ENCODE results near the gene MAP3K19. TPM values are rescaled to one million over a fixed set of nuclear protein-coding genes. Genes with fewer than 3 reads are reported as not detected.
A peak's percentile ranks its signal among the peaks of the same experiment; 100 is the strongest.
"Not testable (repeated sequence)": the region's sequence is repeated elsewhere in the genome, so short reads cannot be mapped to it uniquely, and the experiment has no call there.

Gene MAP3K19
- total and polyA plus RNA-seq, 4 donors, result 6.2 to 16.0 (median 7.9) TPM

DNA sequence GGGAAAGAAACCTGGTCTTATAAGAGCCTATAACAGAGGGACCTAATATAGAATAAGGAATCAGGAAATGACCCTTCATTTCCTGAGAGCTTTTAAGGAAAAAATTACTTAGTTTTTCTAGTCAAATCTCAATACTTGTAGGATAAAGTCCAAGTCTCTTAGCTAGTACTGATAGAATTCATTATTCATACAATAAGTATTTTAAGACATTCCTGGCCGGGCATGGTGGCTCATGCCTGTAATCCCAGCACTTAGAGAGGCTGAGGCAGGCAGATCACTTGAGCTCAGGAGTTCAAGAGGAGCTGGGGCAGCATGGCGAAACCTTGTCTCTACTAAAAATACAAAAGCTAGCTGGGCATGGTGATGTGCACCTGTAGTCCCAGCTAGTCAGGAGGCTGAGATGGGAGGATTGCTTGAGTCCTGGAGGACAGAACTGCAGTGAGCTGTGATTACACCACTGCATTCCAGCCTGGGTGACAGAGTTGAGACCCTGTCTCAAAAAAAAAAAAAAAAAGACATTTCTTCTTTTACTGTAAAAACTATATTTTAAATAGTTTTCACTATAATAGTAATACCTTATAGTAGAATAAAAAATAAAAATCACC, 8.0 kb upstream of the MAP3K19 start:
- H3K9me3 ChIP-seq (ENCODE audit: control insufficient read depth, insufficient read depth, low read length), result no peaks in the 10 kb centered on the region
- no peak overlapping the region for H3K27ac ChIP-seq (ENCODE audit: low read depth, low read length)
- no peak for DNase-seq (ENCODE audit: low read depth in 4 of 6, low spot score in 6 of 6)
- no CpG with 5 or more reads among the region's 2 CpGs for WGBS (ENCODE audit: insufficient coverage)
- peaks cover 5% of the 10 kb centered on the region for H3K4me1 ChIP-seq (ENCODE audit: control insufficient read depth, insufficient read depth, low read length)
- no peak overlapping the region for H3K4me3 ChIP-seq (ENCODE audit: low read depth, low read length)
- peaks cover 4% of the 10 kb centered on the region for H3K36me3 ChIP-seq (ENCODE audit: control insufficient read depth, insufficient read depth, low read length)
- no peaks in the 10 kb centered on the region for H3K27me3 ChIP-seq (ENCODE audit: control insufficient read depth, insufficient read depth, low read length)

DNA sequence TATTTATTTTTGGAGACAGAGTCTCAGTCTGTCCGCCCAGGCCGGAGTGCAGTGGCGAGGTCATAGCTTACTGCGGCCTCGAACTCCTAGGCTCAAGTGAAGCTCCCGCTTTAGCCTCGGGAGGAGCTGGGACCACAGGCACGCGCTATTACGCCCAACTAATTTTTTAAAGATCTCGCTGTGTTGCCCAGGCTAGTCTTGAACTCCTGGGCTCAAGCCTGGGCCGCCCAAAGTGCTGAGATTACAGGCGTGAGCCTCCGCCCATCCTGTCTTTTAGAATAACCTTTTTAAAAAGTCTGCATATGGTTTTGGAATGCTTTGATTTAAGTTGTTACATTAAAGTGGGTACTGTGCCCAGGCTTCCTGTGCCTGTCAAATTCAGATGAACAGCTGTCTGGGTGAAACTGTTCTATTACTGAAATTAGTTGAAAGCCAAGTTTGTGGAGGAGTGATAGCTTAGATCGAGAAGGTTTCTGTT, 5.8 kb upstream of the MAP3K19 start:
- 27% methylated on average over 14 of the region's 15 CpGs for WGBS (ENCODE audit: insufficient coverage)
- Histone ChIP-seq H3K27me3 (ENCODE audit: control insufficient read depth, insufficient read depth, low read length) (no peaks in the 10 kb centered on the region), H3K4me3 (ENCODE audit: low read depth, low read length) (peak overlapping the region; percentile 98), H3K9me3 (ENCODE audit: control insufficient read depth, insufficient read depth, low read length) (no peaks in the 10 kb centered on the region), H3K27ac (ENCODE audit: low read depth, low read length) (no peak overlapping the region), H3K4me1 (ENCODE audit: control insufficient read depth, insufficient read depth, low read length) (peaks cover 5% of the 10 kb centered on the region), H3K36me3 (ENCODE audit: control insufficient read depth, insufficient read depth, low read length) (peaks cover 3% of the 10 kb centered on the region)
- DNase-seq (ENCODE audit: low read depth in 4 of 6, low spot score in 6 of 6), result no peak

DNA sequence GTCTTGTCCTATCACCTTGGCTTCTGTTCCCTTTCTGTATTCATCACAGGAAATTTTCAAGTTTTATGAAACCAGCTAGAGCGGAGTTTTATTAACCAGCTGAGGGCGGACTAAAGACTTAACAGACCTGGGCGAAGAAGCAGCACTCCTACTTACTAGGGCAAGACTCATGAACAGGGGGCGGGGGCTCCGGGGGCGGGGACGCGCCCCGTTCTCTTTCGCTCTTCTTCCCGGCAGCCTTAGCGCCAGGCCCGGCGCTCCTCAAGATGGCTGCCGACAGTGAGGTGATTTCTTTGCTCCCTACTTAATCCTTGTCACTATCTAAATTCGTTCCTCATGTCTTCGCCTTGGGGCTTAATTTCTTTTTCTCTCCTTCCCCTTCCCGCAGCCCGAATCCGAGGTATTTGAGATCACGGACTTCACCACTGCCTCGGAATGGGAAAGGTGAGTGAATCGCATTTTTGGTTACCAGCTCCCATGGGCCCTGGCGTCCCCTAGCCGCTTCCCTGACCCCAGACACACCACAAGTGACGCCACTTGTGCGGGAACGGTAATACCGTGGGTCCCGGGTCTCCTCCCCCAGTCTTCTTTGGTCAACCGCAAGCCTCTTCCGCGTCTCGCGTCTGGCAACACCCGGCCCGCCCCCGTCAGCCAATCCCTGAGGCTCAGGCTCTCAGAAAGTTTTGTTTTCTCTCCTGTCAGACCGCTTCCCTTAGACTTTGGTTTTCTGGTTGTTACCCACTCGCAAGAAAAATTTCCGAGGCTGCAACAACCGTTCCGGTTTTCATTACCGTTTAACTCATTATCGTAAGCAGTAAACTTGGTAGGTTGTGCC, 5.0 kb upstream of the MAP3K19 start, which contains the start of gene RAB3GAP1:
Gene RAB3GAP1 (plus strand): TSS at position 251 of the 835 bp plus-strand sequence. CDS start 16 bp downstream, at position 267.
- H3K36me3 ChIP-seq (ENCODE audit: control insufficient read depth, insufficient read depth, low read length), result peaks cover 3% of the 10 kb centered on the region
- H3K9me3 ChIP-seq (ENCODE audit: control insufficient read depth, insufficient read depth, low read length), result no peaks in the 10 kb centered on the region
- 0% methylated on average over 40 of the region's 45 CpGs for WGBS (ENCODE audit: insufficient coverage)
- no peaks in the 10 kb centered on the region for H3K27me3 ChIP-seq (ENCODE audit: control insufficient read depth, insufficient read depth, low read length)
- peak; percentile 54 to 94 (median 69) for DNase-seq (ENCODE audit: low read depth in 4 of 6, low spot score in 6 of 6)
- H3K4me1 ChIP-seq (ENCODE audit: control insufficient read depth, insufficient read depth, low read length), result peaks cover 5% of the 10 kb centered on the region
- H3K4me3 ChIP-seq (ENCODE audit: low read depth, low read length), result peak within 1 kb of the TSS; percentile 98
- peak within 1 kb of the TSS; percentile 96 for H3K27ac ChIP-seq (ENCODE audit: low read depth, low read length)

DNA sequence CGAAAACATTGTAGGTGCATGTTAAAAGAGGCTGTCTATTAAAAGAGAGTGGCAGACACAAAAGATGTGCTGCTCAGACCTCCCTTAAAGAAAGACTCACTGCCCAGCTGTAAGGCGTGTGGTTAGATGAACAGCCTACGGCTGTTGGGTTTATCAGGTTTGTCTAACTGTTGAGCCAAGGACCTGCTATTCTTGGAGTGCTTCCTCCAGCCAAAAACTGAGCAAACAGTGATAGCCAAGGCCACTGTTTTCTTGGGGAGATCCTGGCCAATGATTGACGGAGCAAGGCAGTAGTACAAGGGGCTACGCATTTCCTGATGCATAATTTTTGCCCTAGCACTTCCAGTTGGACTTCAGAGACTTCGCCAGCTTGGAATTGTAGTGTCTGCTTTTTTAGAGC, 3.4 kb upstream of the MAP3K19 start:
- Histone ChIP-seq H3K4me3 (ENCODE audit: low read depth, low read length) (no peak overlapping the region), H3K27me3 (ENCODE audit: control insufficient read depth, insufficient read depth, low read length) (no peaks in the 10 kb centered on the region), H3K36me3 (ENCODE audit: control insufficient read depth, insufficient read depth, low read length) (no peaks in the 10 kb centered on the region), H3K4me1 (ENCODE audit: control insufficient read depth, insufficient read depth, low read length) (peaks cover 5% of the 10 kb centered on the region), H3K27ac (ENCODE audit: low read depth, low read length) (no peak overlapping the region), H3K9me3 (ENCODE audit: control insufficient read depth, insufficient read depth, low read length) (no peaks in the 10 kb centered on the region)
- 95% methylated on average over 6 of the region's 6 CpGs for WGBS (ENCODE audit: insufficient coverage)
- DNase-seq (ENCODE audit: low read depth in 4 of 6, low spot score in 6 of 6), result no peak

DNA sequence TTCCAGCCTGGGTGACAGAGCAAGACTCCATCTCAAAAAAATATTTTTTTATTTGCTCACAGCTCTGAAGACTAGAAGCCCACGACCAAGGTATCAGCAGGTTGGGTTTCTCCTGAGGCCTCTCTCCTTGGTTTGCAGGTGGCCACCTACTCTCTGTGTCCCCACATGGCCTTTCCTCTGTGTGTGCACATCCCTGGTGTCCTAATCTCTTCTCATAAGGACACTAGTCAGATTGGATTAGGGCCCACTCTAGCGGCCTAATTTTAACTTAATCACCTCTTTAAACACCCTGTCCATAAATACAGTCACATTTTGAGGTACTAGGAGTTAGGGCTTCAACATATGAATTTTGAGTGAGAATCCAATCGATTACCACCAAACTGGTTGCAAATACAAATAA, 2.9 kb upstream of the MAP3K19 start:
- Histone ChIP-seq H3K36me3 (ENCODE audit: control insufficient read depth, insufficient read depth, low read length) (no peaks in the 10 kb centered on the region), H3K4me1 (ENCODE audit: control insufficient read depth, insufficient read depth, low read length) (peaks cover 5% of the 10 kb centered on the region), H3K27me3 (ENCODE audit: control insufficient read depth, insufficient read depth, low read length) (no peaks in the 10 kb centered on the region), H3K9me3 (ENCODE audit: control insufficient read depth, insufficient read depth, low read length) (no peaks in the 10 kb centered on the region), H3K4me3 (ENCODE audit: low read depth, low read length) (no peak overlapping the region), H3K27ac (ENCODE audit: low read depth, low read length) (no peak overlapping the region)
- no peak for DNase-seq (ENCODE audit: low read depth in 4 of 6, low spot score in 6 of 6)
- 82% methylated on average over 1 of the region's 3 CpGs for WGBS (ENCODE audit: insufficient coverage)

DNA sequence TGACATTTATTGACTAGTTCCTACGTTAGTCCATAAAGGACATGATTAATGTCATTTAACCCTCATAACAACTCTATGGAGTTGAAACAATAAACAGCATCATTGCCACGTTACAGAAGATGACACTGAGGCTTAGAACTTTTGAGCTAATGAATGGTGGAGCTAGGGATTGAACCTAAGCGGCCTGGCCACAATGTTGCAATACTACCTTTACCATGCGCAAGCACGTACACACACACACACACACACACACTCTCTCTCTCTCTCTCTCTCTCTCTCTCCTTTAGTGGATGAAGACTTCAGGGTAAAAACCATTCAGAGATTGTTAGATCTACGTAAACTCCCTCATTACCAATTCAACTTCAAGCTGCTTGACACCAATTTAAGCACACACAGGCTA, 875 bp upstream of the MAP3K19 start:
- no peak overlapping the region for H3K27ac ChIP-seq (ENCODE audit: low read depth, low read length)
- H3K36me3 ChIP-seq (ENCODE audit: control insufficient read depth, insufficient read depth, low read length), result no peaks in the 10 kb centered on the region
- peaks cover 4% of the 10 kb centered on the region for H3K4me1 ChIP-seq (ENCODE audit: control insufficient read depth, insufficient read depth, low read length)
- WGBS (ENCODE audit: insufficient coverage), result 88% methylated on average over 1 of the region's 6 CpGs
- no peaks in the 10 kb centered on the region for H3K27me3 ChIP-seq (ENCODE audit: control insufficient read depth, insufficient read depth, low read length)
- no peaks in the 10 kb centered on the region for H3K9me3 ChIP-seq (ENCODE audit: control insufficient read depth, insufficient read depth, low read length)
- H3K4me3 ChIP-seq (ENCODE audit: low read depth, low read length), result no peak overlapping the region
- no peak for DNase-seq (ENCODE audit: low read depth in 4 of 6, low spot score in 6 of 6)

DNA sequence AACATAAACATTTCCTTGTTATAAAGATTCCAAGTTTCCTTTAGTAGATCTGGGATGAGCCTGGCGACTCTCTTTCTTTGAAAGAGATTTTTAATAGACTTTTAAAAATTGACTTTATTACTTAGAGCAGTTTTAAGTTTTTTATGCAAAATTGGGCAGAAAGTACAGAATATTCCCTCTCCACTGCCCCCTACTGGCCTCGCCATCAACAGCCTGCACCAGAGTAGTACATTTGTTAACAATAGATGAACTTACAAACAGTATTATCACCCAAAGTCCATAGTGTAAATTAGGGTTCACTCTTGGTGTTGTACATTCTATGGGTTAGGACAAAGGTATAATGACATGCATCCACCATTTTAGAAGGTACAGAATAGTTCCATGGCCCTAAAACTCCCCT, 3.9 kb downstream of the MAP3K19 start:
- Histone ChIP-seq H3K4me1 (ENCODE audit: control insufficient read depth, insufficient read depth, low read length) (no peaks in the 10 kb centered on the region), H3K9me3 (ENCODE audit: control insufficient read depth, insufficient read depth, low read length) (no peaks in the 10 kb centered on the region), H3K27me3 (ENCODE audit: control insufficient read depth, insufficient read depth, low read length) (no peaks in the 10 kb centered on the region), H3K36me3 (ENCODE audit: control insufficient read depth, insufficient read depth, low read length) (no peaks in the 10 kb centered on the region), H3K4me3 (ENCODE audit: low read depth, low read length) (no peak overlapping the region), H3K27ac (ENCODE audit: low read depth, low read length) (no peak overlapping the region)
- no peak for DNase-seq (ENCODE audit: low read depth in 4 of 6, low spot score in 6 of 6)
- WGBS (ENCODE audit: insufficient coverage), result no CpG with 5 or more reads among the region's 2 CpGs

DNA sequence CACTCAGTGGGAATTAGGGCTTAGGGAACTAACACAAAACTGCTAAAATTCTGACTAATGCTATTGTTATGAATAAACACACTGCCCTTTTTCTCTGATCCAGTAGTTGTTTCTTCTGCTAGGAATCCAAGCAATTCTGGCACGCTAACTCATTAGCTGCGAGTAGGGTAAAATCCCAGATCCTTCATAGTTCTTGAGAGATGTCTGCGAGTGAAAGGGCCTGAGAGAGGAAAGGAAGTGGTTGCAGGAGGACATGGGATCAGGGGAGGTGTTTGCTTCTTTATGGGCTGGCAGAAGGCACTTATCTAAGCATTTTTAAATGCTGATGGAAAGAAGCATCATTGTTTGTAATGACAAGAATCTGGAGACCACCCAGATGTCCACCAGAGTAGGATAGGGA, 9.4 kb downstream of the MAP3K19 start:
- no peaks in the 10 kb centered on the region for H3K9me3 ChIP-seq (ENCODE audit: control insufficient read depth, insufficient read depth, low read length)
- no peaks in the 10 kb centered on the region for H3K4me1 ChIP-seq (ENCODE audit: control insufficient read depth, insufficient read depth, low read length)
- no peaks in the 10 kb centered on the region for H3K27me3 ChIP-seq (ENCODE audit: control insufficient read depth, insufficient read depth, low read length)
- no peaks in the 10 kb centered on the region for H3K36me3 ChIP-seq (ENCODE audit: control insufficient read depth, insufficient read depth, low read length)
- no peak overlapping the region for H3K4me3 ChIP-seq (ENCODE audit: low read depth, low read length)
- DNase-seq (ENCODE audit: low read depth in 4 of 6, low spot score in 6 of 6), result no peak
- WGBS (ENCODE audit: insufficient coverage), result 77% methylated on average over 3 of the region's 3 CpGs
- no peak overlapping the region for H3K27ac ChIP-seq (ENCODE audit: low read depth, low read length)

DNA sequence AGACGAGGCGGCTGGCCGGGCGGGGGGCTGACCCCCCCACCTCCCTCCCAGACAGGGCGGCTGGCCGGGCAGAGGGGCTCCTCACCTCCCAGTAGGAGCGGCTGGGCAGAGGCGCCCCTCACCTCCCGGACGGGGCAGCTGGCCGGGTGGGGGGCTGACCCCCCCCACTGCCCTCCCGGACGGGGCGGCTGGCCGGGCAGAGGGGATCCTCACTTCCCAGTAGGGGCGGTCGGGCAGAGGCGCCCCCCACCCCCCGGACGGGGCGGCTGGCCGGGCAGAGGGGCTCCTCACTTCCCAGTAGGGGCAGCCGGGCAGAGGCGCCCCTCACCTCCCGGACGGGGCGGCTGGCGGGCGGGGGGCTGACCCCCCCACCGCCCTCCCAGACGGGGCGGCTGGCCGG, 14.0 kb downstream of the MAP3K19 start:
- not testable (repeated sequence) for DNase-seq (ENCODE audit: low read depth in 4 of 6, low spot score in 6 of 6)

DNA sequence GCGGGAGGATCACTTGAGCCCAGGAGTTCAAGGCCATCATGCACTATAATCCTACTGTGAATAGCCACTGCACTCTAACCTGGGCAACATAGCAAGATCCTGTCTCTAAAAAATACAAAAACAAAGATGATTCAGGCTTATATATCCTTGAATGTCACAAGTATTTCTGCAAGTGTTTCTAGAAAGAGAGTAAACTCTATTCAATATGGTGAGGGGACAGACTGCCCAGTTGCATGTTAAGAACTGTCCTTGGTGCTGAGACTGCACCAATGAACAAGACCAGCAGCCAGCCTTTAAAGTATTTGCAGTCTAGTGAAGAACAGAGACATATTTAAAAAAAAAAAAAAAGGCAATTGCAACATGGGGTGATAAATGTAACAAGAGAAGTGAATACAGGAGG, 16.4 kb downstream of the MAP3K19 start:
- Histone ChIP-seq H3K27ac (ENCODE audit: low read depth, low read length) (no peak overlapping the region), H3K4me1 (ENCODE audit: control insufficient read depth, insufficient read depth, low read length) (no peaks in the 10 kb centered on the region), H3K9me3 (ENCODE audit: control insufficient read depth, insufficient read depth, low read length) (no peaks in the 10 kb centered on the region), H3K36me3 (ENCODE audit: control insufficient read depth, insufficient read depth, low read length) (no peaks in the 10 kb centered on the region), H3K4me3 (ENCODE audit: low read depth, low read length) (no peak overlapping the region), H3K27me3 (ENCODE audit: control insufficient read depth, insufficient read depth, low read length) (no peaks in the 10 kb centered on the region)
- DNase-seq (ENCODE audit: low read depth in 4 of 6, low spot score in 6 of 6), result peak in 1 of 6 donors; percentile 23
- WGBS (ENCODE audit: insufficient coverage), result no CpG with 5 or more reads among the region's 1 CpG

More for the DNA sequence above, 14.0 kb downstream of the MAP3K19 start:
- H3K4me3 ChIP-seq (ENCODE audit: low read depth, low read length); H3K27ac ChIP-seq (ENCODE audit: low read depth, low read length); H3K36me3 ChIP-seq (ENCODE audit: control insufficient read depth, insufficient read depth, low read length); H3K4me1 ChIP-seq (ENCODE audit: control insufficient read depth, insufficient read depth, low read length); H3K9me3 ChIP-seq (ENCODE audit: control insufficient read depth, insufficient read depth, low read length); H3K27me3 ChIP-seq (ENCODE audit: control insufficient read depth, insufficient read depth, low read length): not testable (repeated sequence)
- WGBS (ENCODE audit: insufficient coverage), result no CpG with 5 or more reads among the region's 33 CpGs
